Measurements from ENCODE around the gene GSN. TPM values are rescaled to one million over a fixed set of nuclear protein-coding genes. Genes with fewer than 3 reads are reported as not detected.
A peak's percentile ranks its signal among the peaks of the same experiment; 100 is the strongest.

Gene GSN
- total and polyA plus RNA-seq, 4 donors, result 18.8 to 402 (median 51.6) TPM

DNA sequence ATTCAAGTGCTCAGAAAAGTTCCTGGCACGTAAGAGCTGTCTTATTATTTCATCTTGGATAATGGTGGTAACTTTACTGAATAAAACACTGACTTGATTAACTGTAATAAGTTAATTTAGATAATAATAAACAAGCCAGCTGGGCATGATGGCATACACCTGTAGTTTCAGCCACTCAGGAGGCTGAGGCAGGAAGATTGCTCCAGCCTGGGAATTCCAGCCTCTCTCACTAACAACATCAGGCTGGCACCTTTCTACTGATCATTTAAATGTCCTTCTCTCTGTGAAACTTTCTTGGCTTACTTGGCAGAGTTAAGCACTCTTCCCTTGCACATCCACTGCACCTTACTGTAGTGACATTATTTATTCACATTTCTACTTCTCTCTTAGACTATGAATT, 82.1 kb downstream of the GSN start:
- no peak for TF ChIP-seq MAX (IDR thresholded peaks at IDR 0.05)
- no peak for TF ChIP-seq CTCF (IDR thresholded peaks at IDR 0.05; ENCODE audit: low read depth, low read length, missing input control)
- no peak for TF ChIP-seq RXRA (IDR thresholded peaks at IDR 0.05)
- TF ChIP-seq HNF4G (IDR thresholded peaks at IDR 0.05), result no peak
- TF ChIP-seq FOXA1 (IDR thresholded peaks at IDR 0.05), result no peak
- no peak for TF ChIP-seq HNF4A (conservative IDR thresholded peaks at IDR 0.05)
- TF ChIP-seq SP1 (IDR thresholded peaks at IDR 0.05), result no peak
- TF ChIP-seq JUND (IDR thresholded peaks at IDR 0.05), result no peak
- TF ChIP-seq YY1 (IDR thresholded peaks at IDR 0.05), result no peak
- no peak for TF ChIP-seq NR2F2 (IDR thresholded peaks at IDR 0.05)
- H3K27ac ChIP-seq (ENCODE audit: low read depth in 1 of 2, low read length in 2 of 2), result peak overlapping the region; percentile 40 to 61
- H3K27me3 ChIP-seq (ENCODE audit: control insufficient read depth in 4 of 4, insufficient read depth in 4 of 4, low read length in 3 of 4), result no peaks in the 10 kb centered on the region
- DNase-seq (ENCODE audit: low spot score), result no peak
- H3K9me3 ChIP-seq (ENCODE audit: control insufficient read depth in 4 of 4, low read length in 3 of 4), result no peaks in the 10 kb centered on the region
- WGBS, result 96% methylated on average over 1 of the region's 1 CpG
- no peak overlapping the region for H3K9ac ChIP-seq (ENCODE audit: low read depth in 1 of 2, low read length in 2 of 2)
- H3K36me3 ChIP-seq (ENCODE audit: control insufficient read depth in 4 of 4, insufficient read depth in 3 of 4, low read depth in 1 of 4, low read length in 3 of 4), result peaks cover 5 to 92% (median 61%) of the 10 kb centered on the region in 4 donors
- H3K4me3 ChIP-seq (ENCODE audit: low read depth in 1 of 3, low read length in 3 of 3), result no peak overlapping the region
- H3K4me1 ChIP-seq (ENCODE audit: control insufficient read depth in 4 of 4, insufficient read depth in 4 of 4, low read length in 3 of 4), result peaks cover 0 to 14% (median 6%) of the 10 kb centered on the region in 4 donors

GRCh38 chr9:121350993-121351561, 83.1 kb downstream of the GSN start:
- Histone ChIP-seq H3K9ac (ENCODE audit: low read depth in 1 of 2, low read length in 2 of 2) (no peak overlapping the region), H3K4me1 (ENCODE audit: control insufficient read depth in 4 of 4, insufficient read depth in 4 of 4, low read length in 3 of 4) (peaks cover 0 to 14% (median 5%) of the 10 kb centered on the region in 4 donors), H3K4me3 (ENCODE audit: low read depth in 1 of 3, low read length in 3 of 3) (no peak overlapping the region), H3K9me3 (ENCODE audit: control insufficient read depth in 4 of 4, low read length in 3 of 4) (no peaks in the 10 kb centered on the region), H3K27me3 (ENCODE audit: control insufficient read depth in 4 of 4, insufficient read depth in 4 of 4, low read length in 3 of 4) (no peaks in the 10 kb centered on the region), H3K27ac (ENCODE audit: low read depth in 1 of 2, low read length in 2 of 2) (peak overlapping the region; percentile 0 to 61), H3K36me3 (ENCODE audit: control insufficient read depth in 4 of 4, insufficient read depth in 3 of 4, low read depth in 1 of 4, low read length in 3 of 4) (peaks cover 6 to 89% (median 60%) of the 10 kb centered on the region in 4 donors)
- TF ChIP-seq, protein P1, sequence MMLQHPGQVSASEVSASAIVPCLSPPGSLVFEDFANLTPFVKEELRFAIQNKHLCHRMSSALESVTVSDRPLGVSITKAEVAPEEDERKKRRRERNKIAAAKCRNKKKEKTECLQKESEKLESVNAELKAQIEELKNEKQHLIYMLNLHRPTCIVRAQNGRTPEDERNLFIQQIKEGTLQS (IDR thresholded peaks at IDR 0.05), result no peak
- TF ChIP-seq, protein P2, sequence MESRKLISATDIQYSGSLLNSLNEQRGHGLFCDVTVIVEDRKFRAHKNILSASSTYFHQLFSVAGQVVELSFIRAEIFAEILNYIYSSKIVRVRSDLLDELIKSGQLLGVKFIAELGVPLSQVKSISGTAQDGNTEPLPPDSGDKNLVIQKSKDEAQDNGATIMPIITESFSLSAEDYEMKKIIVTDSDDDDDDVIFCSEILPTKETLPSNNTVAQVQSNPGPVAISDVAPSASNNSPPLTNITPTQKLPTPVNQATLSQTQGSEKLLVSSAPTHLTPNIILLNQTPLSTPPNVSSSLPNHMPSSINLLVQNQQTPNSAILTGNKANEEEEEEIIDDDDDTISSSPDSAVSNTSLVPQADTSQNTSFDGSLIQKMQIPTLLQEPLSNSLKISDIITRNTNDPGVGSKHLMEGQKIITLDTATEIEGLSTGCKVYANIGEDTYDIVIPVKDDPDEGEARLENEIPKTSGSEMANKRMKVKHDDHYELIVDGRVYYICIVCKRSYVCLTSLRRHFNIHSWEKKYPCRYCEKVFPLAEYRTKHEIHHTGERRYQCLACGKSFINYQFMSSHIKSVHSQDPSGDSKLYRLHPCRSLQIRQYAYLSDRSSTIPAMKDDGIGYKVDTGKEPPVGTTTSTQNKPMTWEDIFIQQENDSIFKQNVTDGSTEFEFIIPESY (IDR thresholded peaks at IDR 0.05), result no peak
- no peak for TF ChIP-seq YY1 (IDR thresholded peaks at IDR 0.05)
- no peak for TF ChIP-seq HNF4A (conservative IDR thresholded peaks at IDR 0.05)
- TF ChIP-seq TAF1 (conservative IDR thresholded peaks at IDR 0.05), result no peak
- no peak for TF ChIP-seq CTCF (IDR thresholded peaks at IDR 0.05; ENCODE audit: low read depth, low read length, missing input control)
- no peak for TF ChIP-seq FOXA2 (IDR thresholded peaks at IDR 0.05)
- no peak for TF ChIP-seq GABPA (IDR thresholded peaks at IDR 0.05 in 1 of 2, conservative IDR thresholded peaks at IDR 0.05 in 1 of 2)
- peak in 1 of 2 donors; percentile 25 for TF ChIP-seq RXRA (IDR thresholded peaks at IDR 0.05)
- TF ChIP-seq NR2F2 (IDR thresholded peaks at IDR 0.05), result peak; percentile 47
- no peak for TF ChIP-seq FOXA1 (IDR thresholded peaks at IDR 0.05)
- no peak for TF ChIP-seq EGR1 (IDR thresholded peaks at IDR 0.05; ENCODE audit: low read depth in 2 of 2)
- TF ChIP-seq RAD21 (IDR thresholded peaks at IDR 0.05), result no peak
- TF ChIP-seq MAX (IDR thresholded peaks at IDR 0.05), result no peak
- TF ChIP-seq HNF4G (IDR thresholded peaks at IDR 0.05), result no peak
- TF ChIP-seq SP1 (IDR thresholded peaks at IDR 0.05), result peak; percentile 24
- TF ChIP-seq, protein P3, sequence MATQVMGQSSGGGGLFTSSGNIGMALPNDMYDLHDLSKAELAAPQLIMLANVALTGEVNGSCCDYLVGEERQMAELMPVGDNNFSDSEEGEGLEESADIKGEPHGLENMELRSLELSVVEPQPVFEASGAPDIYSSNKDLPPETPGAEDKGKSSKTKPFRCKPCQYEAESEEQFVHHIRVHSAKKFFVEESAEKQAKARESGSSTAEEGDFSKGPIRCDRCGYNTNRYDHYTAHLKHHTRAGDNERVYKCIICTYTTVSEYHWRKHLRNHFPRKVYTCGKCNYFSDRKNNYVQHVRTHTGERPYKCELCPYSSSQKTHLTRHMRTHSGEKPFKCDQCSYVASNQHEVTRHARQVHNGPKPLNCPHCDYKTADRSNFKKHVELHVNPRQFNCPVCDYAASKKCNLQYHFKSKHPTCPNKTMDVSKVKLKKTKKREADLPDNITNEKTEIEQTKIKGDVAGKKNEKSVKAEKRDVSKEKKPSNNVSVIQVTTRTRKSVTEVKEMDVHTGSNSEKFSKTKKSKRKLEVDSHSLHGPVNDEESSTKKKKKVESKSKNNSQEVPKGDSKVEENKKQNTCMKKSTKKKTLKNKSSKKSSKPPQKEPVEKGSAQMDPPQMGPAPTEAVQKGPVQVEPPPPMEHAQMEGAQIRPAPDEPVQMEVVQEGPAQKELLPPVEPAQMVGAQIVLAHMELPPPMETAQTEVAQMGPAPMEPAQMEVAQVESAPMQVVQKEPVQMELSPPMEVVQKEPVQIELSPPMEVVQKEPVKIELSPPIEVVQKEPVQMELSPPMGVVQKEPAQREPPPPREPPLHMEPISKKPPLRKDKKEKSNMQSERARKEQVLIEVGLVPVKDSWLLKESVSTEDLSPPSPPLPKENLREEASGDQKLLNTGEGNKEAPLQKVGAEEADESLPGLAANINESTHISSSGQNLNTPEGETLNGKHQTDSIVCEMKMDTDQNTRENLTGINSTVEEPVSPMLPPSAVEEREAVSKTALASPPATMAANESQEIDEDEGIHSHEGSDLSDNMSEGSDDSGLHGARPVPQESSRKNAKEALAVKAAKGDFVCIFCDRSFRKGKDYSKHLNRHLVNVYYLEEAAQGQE (IDR thresholded peaks at IDR 0.05), result no peak
- no peak for TF ChIP-seq JUND (IDR thresholded peaks at IDR 0.05)
- WGBS, result 46% methylated on average over 2 of the region's 2 CpGs
- DNase-seq (ENCODE audit: low spot score), result peak; percentile 69
